ENCODE data around the gene SLC25A46.
"Not testable (repeated sequence)": the region's sequence is repeated elsewhere in the genome, so short reads cannot be mapped to it uniquely, and the experiment has no call there.

The SLC25A46 gene

GRCh38 chr5:110738812-110739651 is at the start of gene SLC25A46:
TSS of gene SLC25A46 (plus strand) at chr5:110739007. CDS start at chr5:110739120, 113 bp downstream.
- DNase-seq = peak; percentile 86
- H3K36me3 ChIP-seq = peaks cover 8% of the 10 kb centered on the region; the same call in 1 of the 2 replicates
- no peaks in the 10 kb centered on the region for H3K9me3 ChIP-seq (ENCODE audit: severe bottlenecking)
- TF ChIP-seq CTCF (IDR thresholded peaks at IDR 0.05; ENCODE audit: low read depth, low read length) = no peak
- H3K27ac ChIP-seq = peak within 1 kb of the TSS; percentile 80
- H3K27me3 ChIP-seq (ENCODE audit: insufficient read depth, low read depth, severe bottlenecking) = no peaks in the 10 kb centered on the region
- peak within 1 kb of the TSS; percentile 88 for H3K4me3 ChIP-seq (ENCODE audit: low read depth, low read length)

GRCh38 chr5:110690587-110690986 is 48.2 kb upstream of the SLC25A46 start:
- not testable (repeated sequence) for H3K36me3 ChIP-seq; H3K4me3 ChIP-seq (ENCODE audit: low read depth, low read length); DNase-seq; H3K9me3 ChIP-seq (ENCODE audit: severe bottlenecking); H3K27ac ChIP-seq; H3K27me3 ChIP-seq (ENCODE audit: insufficient read depth, low read depth, severe bottlenecking)

GRCh38 chr5:110692669-110693068 is 46.1 kb upstream of the SLC25A46 start:
- H3K27me3 ChIP-seq (ENCODE audit: insufficient read depth, low read depth, severe bottlenecking); H3K36me3 ChIP-seq; H3K27ac ChIP-seq; H3K4me3 ChIP-seq (ENCODE audit: low read depth, low read length); H3K9me3 ChIP-seq (ENCODE audit: severe bottlenecking): not testable (repeated sequence)
- peak; percentile 36 for DNase-seq

GRCh38 chr5:110702300-110702699 is 36.5 kb upstream of the SLC25A46 start:
- H3K27ac ChIP-seq = no peak overlapping the region
- DNase-seq = no peak
- no peak overlapping the region for H3K4me3 ChIP-seq (ENCODE audit: low read depth, low read length)
- H3K36me3 ChIP-seq = no peaks in the 10 kb centered on the region
- no peaks in the 10 kb centered on the region for H3K9me3 ChIP-seq (ENCODE audit: severe bottlenecking)
- no peaks in the 10 kb centered on the region for H3K27me3 ChIP-seq (ENCODE audit: insufficient read depth, low read depth, severe bottlenecking)
- no peak for TF ChIP-seq CTCF (IDR thresholded peaks at IDR 0.05; ENCODE audit: low read depth, low read length)

- DNase-seq = no peak
- Histone ChIP-seq H3K27me3 (ENCODE audit: insufficient read depth, low read depth, severe bottlenecking) (no peaks in the 10 kb centered on the region), H3K27ac (no peak overlapping the region), H3K36me3 (no peaks in the 10 kb centered on the region), H3K4me3 (ENCODE audit: low read depth, low read length) (no peak overlapping the region), H3K9me3 (ENCODE audit: severe bottlenecking) (no peaks in the 10 kb centered on the region)
- no peak for TF ChIP-seq CTCF (IDR thresholded peaks at IDR 0.05; ENCODE audit: low read depth, low read length)
Observed at GRCh38 chr5:110702704-110703103, 36.1 kb upstream of the SLC25A46 start.

GRCh38 chr5:110703481-110703880 is 35.3 kb upstream of the SLC25A46 start:
- Histone ChIP-seq H3K27me3 (ENCODE audit: insufficient read depth, low read depth, severe bottlenecking) (no peaks in the 10 kb centered on the region), H3K4me3 (ENCODE audit: low read depth, low read length) (no peak overlapping the region), H3K27ac (no peak overlapping the region), H3K9me3 (ENCODE audit: severe bottlenecking) (no peaks in the 10 kb centered on the region), H3K36me3 (no peaks in the 10 kb centered on the region)
- TF ChIP-seq CTCF (IDR thresholded peaks at IDR 0.05; ENCODE audit: low read depth, low read length) = no peak
- DNase-seq = no peak

- no peak overlapping the region for H3K27ac ChIP-seq
- H3K27me3 ChIP-seq (ENCODE audit: insufficient read depth, low read depth, severe bottlenecking) = no peaks in the 10 kb centered on the region
- DNase-seq = no peak
- H3K36me3 ChIP-seq = no peaks in the 10 kb centered on the region
- H3K9me3 ChIP-seq (ENCODE audit: severe bottlenecking) = no peaks in the 10 kb centered on the region
- TF ChIP-seq CTCF (IDR thresholded peaks at IDR 0.05; ENCODE audit: low read depth, low read length) = no peak
- no peak overlapping the region for H3K4me3 ChIP-seq (ENCODE audit: low read depth, low read length)
Observed at GRCh38 chr5:110705349-110705748, 33.5 kb upstream of the SLC25A46 start.

Measured in WERI-Rb-1 (cell line).